Left renal cortex interstitium (tissue), 4 donors: ENCODE measurements around the gene G6PD. TPM values are rescaled to one million over a fixed set of nuclear protein-coding genes. Genes with fewer than 3 reads are reported as not detected.
"Not testable (repeated sequence)": the region's sequence is repeated elsewhere in the genome, so short reads cannot be mapped to it uniquely, and the experiment has no call there.

Experiments used
- DNase-seq, 4 donors: peaks; one replicate each; pipeline ENCODE4 v3.0.0-alpha.2; 2013; ENCODE audit warnings: low read depth in 4 of 4, low spot score in 2 of 4, missing footprints in 1 of 4
- polyA plus RNA-seq, 4 donors: library from polyadenylated mRNA; unstranded; fragments of 120-200 nt; gene quantifications; one replicate each; pipeline ENCODE4 v1.2.1, GENCODE V29; 2013; ENCODE audit not compliant: insufficient read length in 4 of 4

G6PD gene
- polyA plus RNA-seq, result 10 to 100 TPM; 32.4 to 47.8 (median 41.6) TPM

DNA sequence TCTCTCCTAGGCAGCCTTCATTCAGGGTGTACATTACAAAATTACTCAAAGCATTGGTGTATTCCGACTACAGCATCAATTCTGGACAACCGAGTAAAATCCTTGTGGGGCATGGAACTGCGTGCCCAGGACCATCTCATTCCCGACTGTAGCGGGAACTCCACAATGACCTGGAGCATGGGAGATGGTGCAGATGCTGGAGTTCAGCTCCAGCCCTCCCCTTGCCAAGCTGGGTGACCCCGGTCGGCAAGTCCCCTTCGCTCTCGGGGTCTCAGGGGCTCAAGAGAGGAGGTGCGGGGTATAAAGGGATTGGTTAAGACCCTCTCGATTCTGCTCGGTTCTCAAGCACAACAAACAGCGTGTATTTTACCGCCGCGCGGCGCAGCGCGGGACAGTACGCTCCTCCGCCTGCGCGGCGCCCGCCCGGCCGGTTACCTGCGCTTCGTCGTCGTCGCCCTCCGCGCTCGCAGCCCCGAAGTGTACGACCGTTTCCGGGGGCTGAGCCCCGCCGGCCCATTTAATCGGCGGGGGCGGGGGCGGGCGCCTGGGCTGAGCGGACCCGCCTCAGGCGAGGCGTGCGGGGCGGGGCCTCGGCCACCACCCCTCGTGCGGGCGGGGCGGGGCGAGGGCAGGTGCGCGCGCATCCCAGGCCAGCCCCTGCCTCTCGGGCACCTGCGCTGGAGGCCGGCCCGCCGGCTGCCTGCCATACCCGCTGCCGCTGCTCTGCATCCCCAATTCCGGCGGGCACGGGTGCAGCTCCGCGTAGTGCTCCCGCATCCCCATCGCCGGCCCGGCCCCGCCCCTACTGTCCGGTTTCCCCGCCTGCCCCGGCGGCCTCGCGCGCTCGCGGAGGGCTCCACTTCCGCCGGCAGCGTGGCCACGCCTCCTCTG, at the start of gene G6PD:
Gene G6PD (minus strand): TSS at position 493 of the 891 bp plus-strand sequence. CDS start 691 bp downstream, outside the sequence.
- DNase-seq, result peak in 2 of 4 donors; percentile 41 to 42

DNA sequence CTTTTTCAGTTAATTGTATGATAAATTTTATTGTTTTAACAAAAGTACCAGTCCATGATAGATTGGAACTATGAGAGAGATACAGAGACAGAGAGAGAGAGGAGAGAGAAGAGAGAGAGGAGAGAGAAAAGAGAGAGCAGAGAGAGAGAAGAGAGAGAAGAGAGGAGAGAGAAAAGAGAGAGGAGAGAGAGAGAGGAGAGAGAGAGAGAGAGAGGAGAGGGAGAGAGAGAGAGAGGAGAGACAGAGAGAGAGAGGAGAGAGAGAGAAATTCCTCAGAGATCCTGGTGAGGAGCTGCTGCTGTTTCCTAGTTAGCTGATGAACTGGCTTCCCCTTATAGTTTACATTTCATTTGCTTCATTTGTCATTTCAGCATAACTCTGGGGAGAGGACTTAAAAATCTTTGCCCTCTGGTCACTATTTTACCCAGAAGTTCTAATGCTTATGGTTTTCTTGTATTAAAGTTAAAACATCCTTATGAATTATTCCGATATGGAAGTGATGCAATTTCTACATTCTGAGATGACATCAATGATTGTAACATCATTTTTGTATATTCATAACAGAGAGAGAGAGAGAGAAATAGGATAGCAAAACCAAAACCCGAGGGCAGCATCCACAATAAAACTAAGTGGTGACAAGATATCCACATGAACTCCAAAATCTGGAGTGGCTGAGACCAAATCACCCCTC, 49.1 kb upstream of the G6PD start:
- DNase-seq, result no peak

DNA sequence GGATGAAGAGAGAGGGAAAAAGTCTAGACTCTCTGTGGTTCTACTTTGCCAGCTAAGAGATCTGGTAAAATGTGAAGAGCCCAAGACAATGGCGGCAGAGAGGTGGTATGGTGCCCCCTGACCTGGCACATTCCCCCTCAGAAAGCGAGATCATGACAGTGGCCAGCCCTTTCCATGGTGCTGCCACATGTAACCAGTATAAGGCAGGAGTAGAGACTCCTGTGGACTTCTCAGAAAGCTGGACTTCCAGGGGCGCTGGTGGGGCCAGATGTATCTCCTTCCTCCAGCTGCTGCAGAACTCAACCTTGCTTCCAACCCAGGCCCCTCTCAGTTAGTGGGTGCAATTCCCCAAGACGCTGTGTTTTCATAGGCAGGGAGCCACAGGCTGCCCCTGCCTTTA, 47.8 kb upstream of the G6PD start:
- DNase-seq, result no peak

DNA sequence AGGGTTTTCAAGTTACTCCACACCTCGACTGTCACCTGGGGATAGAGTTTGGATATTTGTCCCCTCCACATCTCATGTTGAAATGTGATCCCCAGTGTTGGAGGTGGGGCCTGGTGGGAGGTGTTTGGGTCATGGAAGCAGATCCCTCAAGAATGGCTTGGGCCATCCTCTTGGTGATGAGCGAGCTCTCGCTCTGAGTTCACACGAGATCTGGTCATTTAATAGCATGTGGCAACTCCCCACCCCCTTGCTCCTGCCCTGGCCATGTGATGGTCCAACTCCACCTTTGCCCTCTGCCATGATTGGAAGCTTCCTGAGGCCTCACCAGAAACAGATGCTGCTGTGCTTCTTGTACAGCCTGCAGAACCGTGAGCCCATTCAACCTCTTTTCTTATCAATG, 46.6 kb upstream of the G6PD start:
- no peak for DNase-seq

DNA sequence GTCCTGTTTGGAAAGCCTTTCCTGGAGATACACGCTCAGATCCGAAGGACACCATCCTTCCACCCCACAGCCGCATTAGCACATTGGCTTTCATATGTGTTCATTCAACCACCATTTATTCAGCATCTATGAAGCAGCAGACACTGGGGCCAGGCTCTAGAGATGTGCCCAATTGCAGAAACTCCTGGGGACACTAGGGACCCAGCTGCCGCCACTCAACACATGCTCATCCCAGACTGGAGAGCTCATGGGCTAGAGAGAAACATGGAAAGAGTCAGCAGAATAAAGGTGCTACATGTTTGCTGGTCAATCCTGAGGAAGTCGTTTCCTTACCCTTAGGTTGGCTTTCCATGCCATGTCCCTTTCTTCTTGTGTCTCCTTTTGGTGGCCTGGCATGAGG, 45.9 kb upstream of the G6PD start:
- DNase-seq, result no peak

DNA sequence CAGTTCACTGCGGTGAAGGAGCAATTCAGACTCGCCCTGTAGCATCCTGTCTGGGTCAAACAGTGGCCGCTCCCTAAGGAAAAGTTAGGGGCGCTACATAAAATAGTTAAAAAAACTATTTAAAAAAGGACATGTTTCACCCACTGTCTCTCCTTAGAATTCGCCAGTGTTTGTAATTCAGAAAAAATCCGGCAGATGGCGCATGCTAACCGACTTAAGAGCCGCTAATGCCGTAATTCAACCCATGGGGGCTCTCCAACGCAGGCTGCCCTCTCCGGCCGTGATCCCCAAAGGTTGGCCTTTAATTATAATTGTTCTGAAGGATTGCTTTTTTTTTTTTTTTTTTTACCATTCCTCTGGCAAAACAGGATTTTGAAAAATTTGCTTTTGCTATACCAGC, 43.8 kb upstream of the G6PD start:
- DNase-seq, result not testable (repeated sequence)

DNA sequence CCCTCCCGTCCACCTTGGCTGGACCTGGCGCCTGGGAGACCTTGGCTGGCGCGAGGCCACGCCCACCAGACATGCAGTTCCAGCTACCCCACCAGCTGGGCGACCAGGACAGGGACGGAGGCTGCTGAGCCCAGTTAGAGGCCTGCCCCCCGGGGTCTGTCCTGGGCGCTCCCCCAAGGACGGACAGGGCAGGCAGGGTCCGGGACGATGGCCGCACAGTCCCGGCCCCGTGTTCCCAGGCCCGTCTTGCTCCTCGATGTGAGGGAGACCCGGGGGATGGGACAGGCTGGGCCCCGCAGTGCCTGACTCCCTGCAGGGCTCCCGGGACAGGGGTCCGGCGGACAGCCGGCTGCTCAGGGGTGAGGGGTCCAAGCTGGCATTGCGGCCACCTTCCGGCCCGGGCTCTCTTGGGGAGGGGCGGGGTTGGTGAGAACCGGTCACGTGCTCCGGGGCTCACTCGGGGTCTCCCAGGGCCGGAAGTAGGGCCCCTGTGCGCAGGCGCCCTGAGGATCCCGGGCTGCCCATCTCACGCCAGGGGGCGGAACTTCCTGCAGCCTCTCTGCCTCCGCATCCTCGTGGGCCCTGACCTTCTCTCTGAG, 38.0 kb upstream of the G6PD start, which contains the start of gene CTAG1A:
Gene CTAG1A (plus strand): TSS at position 549 of the 599 bp plus-strand sequence. CDS start 74 bp downstream, outside the sequence.
- DNase-seq, result not testable (repeated sequence)

DNA sequence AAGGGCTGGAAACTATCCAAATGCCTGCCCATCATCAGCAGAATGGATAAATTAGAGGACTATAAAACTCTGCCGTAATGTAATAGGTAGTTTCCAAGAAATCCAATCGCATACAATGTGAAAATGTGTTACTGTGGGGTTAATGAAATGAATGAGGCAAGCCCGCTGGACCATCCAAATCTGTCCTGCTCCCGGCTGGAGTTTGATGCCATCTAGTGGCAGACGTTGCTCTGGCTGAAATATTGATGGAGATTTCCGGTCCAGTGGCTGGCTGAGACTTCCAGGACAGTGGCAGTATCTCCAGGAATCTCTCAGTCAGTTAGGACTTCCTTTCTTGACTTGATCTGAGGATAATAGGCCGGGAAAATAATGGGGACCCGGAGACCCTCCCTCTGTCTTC, 36.3 kb upstream of the G6PD start:
- DNase-seq, result not testable (repeated sequence)

DNA sequence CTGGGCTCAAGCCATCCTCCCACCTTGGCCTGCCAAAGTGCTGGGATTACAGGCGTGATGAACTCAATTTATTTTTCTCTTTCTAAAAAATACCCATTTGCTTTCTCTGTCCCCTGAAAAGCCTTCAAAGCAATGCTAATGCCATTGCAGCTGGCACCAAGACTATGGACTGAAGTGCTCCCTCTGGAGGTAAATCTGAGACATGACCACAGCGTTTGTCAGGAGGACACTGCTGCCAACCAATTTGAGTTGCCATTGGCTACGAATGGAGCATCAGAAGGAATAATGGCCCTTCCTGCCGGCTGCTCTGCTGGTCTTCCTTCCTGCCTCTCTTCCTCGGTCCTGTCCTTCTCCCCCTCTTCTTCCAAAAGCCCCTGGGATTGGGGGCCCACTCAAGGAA, 28.4 kb upstream of the G6PD start:
- not testable (repeated sequence) for DNase-seq

DNA sequence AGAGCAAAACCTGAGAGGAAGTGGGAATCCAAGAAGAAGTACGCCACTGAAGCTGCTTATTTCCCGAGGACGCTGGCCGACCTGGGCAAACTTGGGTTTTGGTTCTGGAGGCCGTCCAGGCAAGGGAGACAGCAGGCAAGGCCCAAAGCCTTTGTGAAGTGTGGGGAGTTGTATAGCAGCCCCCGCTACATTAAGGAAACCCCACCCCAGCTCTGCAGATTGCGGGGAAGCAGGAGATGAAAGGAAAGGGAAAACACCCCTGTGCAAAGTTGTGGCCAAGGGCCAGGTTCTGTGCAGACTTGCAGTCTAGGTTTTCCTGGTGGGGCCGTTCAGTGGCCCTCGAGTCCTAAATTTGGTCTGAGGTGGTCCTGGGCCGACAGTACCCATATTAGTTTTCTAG, 26.4 kb upstream of the G6PD start:
- DNase-seq, result not testable (repeated sequence)

DNA sequence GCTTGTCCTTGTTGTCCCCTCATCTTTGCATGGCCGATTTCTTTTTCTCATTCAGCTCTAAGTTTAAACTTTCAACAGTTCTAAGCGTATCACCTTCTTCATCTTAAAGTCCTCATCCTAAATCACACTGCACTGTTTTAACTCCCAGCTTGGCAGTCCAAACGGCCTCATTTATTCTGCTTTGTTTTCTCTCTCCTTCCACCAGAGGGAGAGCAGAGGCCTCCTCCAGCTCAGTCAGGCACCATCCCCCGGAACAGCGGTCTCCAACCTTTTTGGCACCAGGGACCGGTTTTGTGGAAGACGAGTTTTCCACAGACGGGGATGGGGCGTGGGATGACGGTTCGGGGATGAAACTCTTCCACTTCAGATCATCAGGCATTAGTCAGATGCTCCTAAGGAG, 23.7 kb upstream of the G6PD start:
- DNase-seq, result not testable (repeated sequence)

DNA sequence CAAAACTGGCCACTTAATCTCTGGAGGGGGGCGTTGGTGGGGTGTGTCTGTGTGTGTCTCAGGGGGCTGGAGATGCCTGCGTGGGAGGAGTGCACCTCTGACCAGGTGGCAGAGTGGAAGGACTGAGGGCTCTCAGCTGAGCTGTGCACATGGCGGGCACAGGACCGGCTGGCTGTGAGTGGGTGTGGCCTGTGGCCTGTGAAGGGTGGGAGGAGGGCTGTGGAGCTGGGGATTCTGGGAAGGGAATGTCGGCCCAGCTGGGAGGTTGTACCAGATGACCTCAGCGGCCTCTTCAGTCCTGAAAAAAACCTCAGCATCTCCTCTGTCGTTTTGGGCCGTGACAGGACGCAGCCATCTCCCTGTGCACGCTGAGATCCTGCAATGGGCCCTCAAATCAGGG, 15.6 kb upstream of the G6PD start:
- not testable (repeated sequence) for DNase-seq

DNA sequence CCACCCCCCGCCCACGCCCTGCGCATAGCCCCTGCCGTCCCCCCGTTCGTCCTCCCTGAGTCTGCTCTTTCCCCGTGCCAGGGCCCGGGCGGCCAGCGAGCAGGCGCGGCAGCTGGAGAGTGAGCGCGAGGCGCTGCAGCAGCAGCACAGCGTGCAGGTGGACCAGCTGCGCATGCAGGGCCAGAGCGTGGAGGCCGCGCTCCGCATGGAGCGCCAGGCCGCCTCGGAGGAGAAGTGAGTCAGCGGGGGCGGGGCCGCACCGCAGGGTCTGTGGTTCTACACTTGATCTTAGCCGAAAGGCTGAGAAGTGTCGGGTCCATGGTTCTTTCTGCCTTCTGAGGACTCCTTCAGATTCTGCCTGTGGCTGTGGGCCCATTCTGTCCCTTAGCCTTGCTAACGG, 13.7 kb upstream of the G6PD start:
- not testable (repeated sequence) for DNase-seq

DNA sequence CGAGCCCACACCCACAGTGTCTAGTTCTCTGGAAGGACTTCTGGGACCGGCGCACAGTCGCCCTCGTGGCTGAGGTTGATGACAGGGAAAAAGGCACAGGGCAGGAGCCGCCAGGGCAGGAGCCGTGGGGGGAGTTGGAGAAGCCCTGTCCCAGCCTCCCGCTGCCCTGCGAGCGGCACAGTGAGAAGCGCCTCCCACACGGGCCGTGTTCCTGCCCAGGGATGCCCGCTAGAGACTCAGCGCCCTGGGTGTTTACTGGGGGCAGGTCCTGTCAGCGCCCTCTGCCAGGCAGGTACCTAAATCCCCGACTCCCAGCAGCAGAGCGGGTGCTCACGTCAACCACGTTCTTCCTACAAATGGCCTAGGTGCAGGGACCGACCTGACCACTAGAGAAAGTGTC, 12.2 kb upstream of the G6PD start:
- DNase-seq, result not testable (repeated sequence)

DNA sequence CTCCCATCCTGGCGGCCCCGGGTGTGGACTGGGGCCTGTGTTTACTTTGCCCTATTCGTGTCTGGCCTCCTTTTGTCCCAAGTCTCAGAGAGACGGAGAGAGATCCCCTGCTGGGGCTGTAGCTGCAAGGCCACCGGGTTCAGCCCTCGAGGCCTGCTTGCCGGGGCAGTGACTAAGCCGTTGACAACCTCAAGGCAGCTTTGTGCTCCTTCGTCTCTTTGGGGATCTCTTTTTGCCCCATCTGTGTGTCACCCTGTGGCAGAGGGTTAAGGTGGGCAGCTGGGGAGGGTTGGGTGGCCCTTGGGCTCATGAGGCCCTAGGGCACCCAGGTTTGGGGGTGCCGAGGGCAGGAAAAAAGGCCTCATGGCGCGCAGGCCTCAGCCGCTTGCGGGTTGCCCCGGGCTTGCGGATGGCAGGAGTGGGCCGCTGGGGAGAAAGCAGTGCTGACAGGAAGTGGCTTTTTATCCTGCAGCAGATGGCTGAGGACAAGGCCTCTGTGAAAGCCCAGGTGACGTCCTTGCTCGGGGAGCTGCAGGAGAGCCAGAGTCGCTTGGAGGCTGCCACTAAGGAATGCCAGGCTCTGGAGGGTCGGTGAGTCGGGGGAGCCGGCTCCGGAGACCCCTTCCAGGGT, 11.5 kb upstream of the G6PD start:
- not testable (repeated sequence) for DNase-seq

DNA sequence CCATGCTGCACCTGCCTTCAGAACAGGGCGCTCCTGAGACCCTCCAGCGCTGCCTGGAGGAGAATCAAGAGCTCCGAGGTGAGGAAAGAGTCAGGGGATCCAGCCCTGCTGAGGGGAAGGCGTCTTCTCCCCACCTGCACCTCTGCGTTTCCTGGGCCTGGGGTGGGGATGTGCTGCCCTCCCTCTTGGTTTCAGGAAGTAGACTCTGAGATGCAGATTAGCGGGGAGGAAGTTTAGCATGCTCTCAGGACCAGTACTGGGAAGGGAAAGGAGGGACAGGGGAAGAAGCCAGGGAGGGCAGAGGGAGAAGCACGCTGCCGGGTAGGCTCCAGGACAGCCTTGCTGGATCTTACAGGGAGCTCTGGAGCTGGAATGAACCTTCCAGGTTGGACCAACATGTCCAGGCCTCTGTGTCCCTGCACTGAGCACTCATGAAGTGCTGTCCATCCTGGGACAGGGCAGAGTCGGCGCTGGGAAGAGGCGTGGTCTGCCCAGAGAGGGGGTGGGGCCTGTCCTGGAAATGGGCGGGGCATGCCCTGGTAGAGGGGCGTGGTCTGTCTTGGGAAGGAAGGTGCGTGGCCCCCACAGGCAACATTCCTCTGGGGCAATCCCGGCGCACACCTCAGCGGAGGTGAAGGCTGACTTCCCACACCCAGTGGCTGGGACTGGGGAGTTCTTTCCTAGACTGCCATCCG, 5.6 kb upstream of the G6PD start:
- not testable (repeated sequence) for DNase-seq

DNA sequence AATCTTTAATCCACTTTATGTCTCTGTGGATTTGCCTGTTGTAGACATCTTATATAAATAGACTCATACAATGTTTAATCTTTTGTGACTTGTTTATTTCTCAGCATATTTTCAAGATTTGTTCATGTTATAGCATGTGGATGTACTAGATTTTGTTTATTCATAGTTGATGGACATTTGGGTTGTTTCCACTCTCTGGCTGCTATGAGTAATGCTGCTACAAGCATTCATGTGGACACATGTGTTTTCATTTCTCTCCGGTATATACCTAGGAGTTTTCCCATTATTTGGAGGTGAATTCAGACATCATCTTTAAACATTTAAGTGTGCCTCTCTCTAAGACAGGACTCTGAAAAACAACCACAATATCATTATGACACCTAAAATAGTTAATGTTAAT, 3.1 kb upstream of the G6PD start:
- DNase-seq, result no peak

DNA sequence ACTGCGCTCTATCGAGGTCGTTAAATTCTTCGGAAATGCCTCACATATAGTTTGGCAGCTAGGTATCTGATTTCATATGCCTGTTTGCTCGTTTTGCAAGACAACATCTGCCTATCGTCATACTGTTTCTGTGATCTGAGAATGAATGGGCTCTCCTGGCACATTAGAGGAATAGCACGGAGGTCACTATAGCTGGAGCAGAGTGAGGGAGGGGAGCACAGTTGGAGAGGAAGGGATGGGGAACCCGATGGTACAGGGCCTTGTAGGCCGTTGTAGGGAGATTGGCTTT, 1.3 kb upstream of the G6PD start:
- no peak for DNase-seq

DNA sequence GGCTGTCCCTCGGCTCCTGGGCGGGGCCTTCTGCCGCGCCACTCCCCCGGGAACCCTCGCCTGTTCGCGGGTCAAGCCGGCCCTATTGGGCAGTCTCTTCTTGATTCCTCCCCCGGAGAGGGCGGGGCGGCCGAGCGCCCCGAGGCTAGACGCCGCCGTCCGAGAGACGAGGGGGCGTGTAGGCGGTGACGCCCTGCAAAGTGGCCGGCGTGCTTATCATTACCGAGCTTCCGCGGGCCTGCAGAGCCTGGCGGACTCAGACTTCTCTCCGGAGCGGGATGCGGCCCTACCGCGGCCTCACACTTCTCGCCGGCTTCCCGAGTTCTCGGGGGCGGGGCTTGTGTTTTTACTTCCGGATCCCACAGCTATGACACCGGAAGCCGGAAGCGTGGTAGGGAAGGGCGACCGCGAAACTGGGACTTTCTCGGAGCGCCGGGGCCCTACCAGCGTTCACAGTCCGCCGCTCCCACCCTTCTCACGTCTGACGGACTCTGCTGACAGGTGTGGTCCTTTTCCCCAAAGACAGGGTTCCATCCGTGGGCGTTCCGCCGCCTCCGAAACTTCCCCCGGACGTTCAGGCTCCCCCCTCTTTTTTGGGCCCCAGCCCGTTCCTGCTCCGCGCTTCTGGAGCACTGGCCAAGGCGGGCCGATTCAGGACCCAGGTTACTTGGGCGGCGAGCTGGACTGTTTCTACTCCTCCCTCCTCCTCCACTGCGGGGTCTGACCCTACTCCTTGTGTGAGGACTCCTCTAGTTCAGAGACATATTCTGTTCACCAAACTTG, 790 bp upstream of the G6PD start, which contains the start of gene IKBKG:
Gene IKBKG (plus strand): TSS at position 376 of the 783 bp plus-strand sequence. CDS start 4,383 bp downstream, outside the sequence.
- peak; percentile 72 to 77 (median 74) for DNase-seq
